SK-N-SH (cell line): ENCODE results near the gene COMMD10. TPM values are rescaled to one million over a fixed set of nuclear protein-coding genes. Genes with fewer than 3 reads are reported as not detected.

ENCODE experiments used
- CTCF ChIA-PET: fragments of 300-600, 350-600 bp; formaldehyde crosslinking; extraction: SDS; loops from one replicate; lab custom pipeline; 2021; lab: Yijun Ruan, JAX
- POLR2A ChIA-PET: fragments of 350-600 bp; sonication (Branson Sonifier 250); formaldehyde crosslinking; extraction: SDS; loops from one replicate; lab custom pipeline; 2020; ENCODE audit warnings: antibody characterized with exemption, inconsistent platforms; lab: Yijun Ruan, JAX
- DNase-seq: peaks from one replicate; pipeline ENCODE4 v3.0.0; 2012
- H2AFZ ChIP-seq: fragments of 200-600 bp; sonication (generic); 2 replicates; pipeline ENCODE4 v1.8.1; 2016; ENCODE audit warnings: antibody characterized with exemption, mild to moderate bottlenecking, low read depth
- H3F3A ChIP-seq: fragments of 200-600 bp; sonication (generic); replicated peaks from 2 replicates; pipeline ENCODE3; 2016; ENCODE audit warnings: antibody characterized with exemption, mild to moderate bottlenecking; ENCODE audit not compliant: insufficient read depth
- H3K27ac ChIP-seq, 2 experiments: fragments of 200-500 bp in 1 of 2; fragments of 200-600 bp in 1 of 2; sonication (Bioruptor generic) in 1 of 2; sonication (generic), shearing (Covaris generic) in 1 of 2; 2 replicates each; pipeline versions ENCODE4 v1.5.1 to v1.6.1; 2014 to 2016; ENCODE audit warnings: low read depth in 2 of 2, inconsistent platforms in 1 of 2, low read length in 1 of 2, mild to moderate bottlenecking in 1 of 2, mixed read lengths in 1 of 2
- H3K27me3 ChIP-seq: fragments of 200-600 bp; sonication (generic), shearing (Covaris generic); 2 replicates; pipeline ENCODE4 v1.6.1; 2016; ENCODE audit warnings: mixed run types; ENCODE audit not compliant: insufficient read depth
- H3K36me3 ChIP-seq, 2 experiments: fragments of 200-500 bp in 1 of 2; fragments of 200-600 bp in 1 of 2; sonication (Bioruptor generic) in 1 of 2; sonication (generic) in 1 of 2; replicated peaks in 1 of 2; 2 replicates each; pipeline versions ENCODE3 to v1.5.1; 2014 to 2016; ENCODE audit warnings: low read length in 1 of 2, mild to moderate bottlenecking in 1 of 2; ENCODE audit not compliant: insufficient read depth in 2 of 2, control insufficient read depth in 1 of 2
- H3K4me1 ChIP-seq, 2 experiments: fragments of 200-500 bp in 1 of 2; fragments of 200-600 bp in 1 of 2; sonication (Bioruptor generic) in 1 of 2; sonication (generic), shearing (Covaris generic) in 1 of 2; 2 replicates each; pipeline versions ENCODE4 v1.5.1 to v1.6.1; 2014 to 2016; ENCODE audit warnings: low read depth in 1 of 2, low read length in 1 of 2, mixed run types in 1 of 2; ENCODE audit not compliant: insufficient read depth in 2 of 2, control insufficient read depth in 1 of 2
- H3K4me2 ChIP-seq: fragments of 200-600 bp; sonication (generic), shearing (Covaris generic); 2 replicates; pipeline ENCODE4 v1.6.1; 2017; ENCODE audit warnings: mixed run types
- H3K4me3 ChIP-seq, 2 experiments: fragments of 200-500 bp in 1 of 2; fragments of 200-600 bp in 1 of 2; sonication (Bioruptor generic) in 1 of 2; sonication (generic), shearing (Covaris generic) in 1 of 2; 2 replicates each; pipeline versions ENCODE4 v1.5.1 to v1.8.1; 2014 to 2016; ENCODE audit warnings: low read depth in 2 of 2, inconsistent platforms in 1 of 2, low read length in 1 of 2, mild to moderate bottlenecking in 1 of 2, mixed read lengths in 1 of 2, moderate library complexity in 1 of 2
- H3K79me2 ChIP-seq: fragments of 200-600 bp; sonication (generic); 2 replicates; pipeline ENCODE4 v1.8.1; 2017; ENCODE audit warnings: mild to moderate bottlenecking; ENCODE audit not compliant: insufficient read depth
- H3K9ac ChIP-seq: fragments of 200-600 bp; sonication (generic); 2 replicates; pipeline ENCODE4 v1.6.1; 2017; ENCODE audit warnings: mixed run types
- H3K9me2 ChIP-seq: fragments of 200-600 bp; sonication (generic); 2 replicates; pipeline ENCODE4 v1.6.1; 2017; ENCODE audit warnings: mixed run types
- H3K9me3 ChIP-seq: fragments of 200-600 bp; sonication (generic); 2 replicates; pipeline ENCODE4 v1.6.1; 2017; ENCODE audit warnings: mixed run types, mild to moderate bottlenecking, moderate library complexity
- H4K20me1 ChIP-seq: fragments of 200-600 bp; sonication (generic); 2 replicates; pipeline ENCODE4 v1.6.1; 2017; ENCODE audit warnings: mild to moderate bottlenecking, mixed run types; ENCODE audit not compliant: insufficient read depth
- CTCF ChIP-seq: fragments of 200-600 bp; sonication (generic); IDR thresholded peaks from 2 replicates; pipeline ENCODE4 v1.6.1; 2017; ENCODE audit warnings: antibody characterized with exemption, mild to moderate bottlenecking, moderate library complexity
- ELF1 ChIP-seq: IDR thresholded peaks from 2 replicates; pipeline ENCODE4 v1.4.0; 2012
- EP300 ChIP-seq, 2 experiments: IDR thresholded peaks; 2 replicates each; pipeline versions ENCODE4 v1.4.0 to v1.6.1; 2012; ENCODE audit warnings: borderline replicate concordance in 1 of 2, low read depth in 1 of 2, low read length in 1 of 2
- EZH2phosphoT487 ChIP-seq: fragments of 200-600 bp; sonication (generic); IDR thresholded peaks from 2 replicates; pipeline ENCODE4 v1.6.1; 2017; ENCODE audit warnings: low read depth, mixed run types, mild to moderate bottlenecking, antibody characterized with exemption, moderate library complexity, borderline replicate concordance
- JUND ChIP-seq: IDR thresholded peaks from 2 replicates; pipeline ENCODE4 v1.4.0; 2012
- MEF2A ChIP-seq: IDR thresholded peaks from 2 replicates; pipeline ENCODE4 v1.4.0; 2012; ENCODE audit warnings: low read depth, borderline replicate concordance
- MXI1 ChIP-seq: IDR thresholded peaks from 2 replicates; pipeline ENCODE4 v1.6.1; 2012; ENCODE audit warnings: mild to moderate bottlenecking, low read depth, low read length, improper control_type of control experiment
- RAD21 ChIP-seq: IDR thresholded peaks from 2 replicates; pipeline ENCODE4 v1.6.1; 2012; ENCODE audit warnings: mild to moderate bottlenecking, low read length
- RFX5 ChIP-seq: IDR thresholded peaks from 2 replicates; pipeline ENCODE4 v1.6.1; 2012; ENCODE audit warnings: mild to moderate bottlenecking, improper control_type of control experiment, low read length
- RXRA ChIP-seq: IDR thresholded peaks from 2 replicates; pipeline ENCODE4 v1.4.0; 2012; ENCODE audit warnings: low read depth, mild to moderate bottlenecking, borderline replicate concordance
- SMC3 ChIP-seq: IDR thresholded peaks from 2 replicates; pipeline ENCODE4 v1.6.1; 2012; ENCODE audit warnings: low read depth, low read length, improper control_type of control experiment
- TEAD4 ChIP-seq: IDR thresholded peaks from 2 replicates; pipeline ENCODE4 v1.4.0; 2012; ENCODE audit warnings: mild to moderate bottlenecking, borderline replicate concordance; ENCODE audit not compliant: insufficient read depth
- USF1 ChIP-seq: IDR thresholded peaks from 2 replicates; pipeline ENCODE4 v1.4.0; 2012; ENCODE audit warnings: low read depth, borderline replicate concordance
- YY1 ChIP-seq: IDR thresholded peaks from 2 replicates; pipeline ENCODE4 v1.4.0; 2012; ENCODE audit warnings: low read depth, mild to moderate bottlenecking
- WGBS: methylation state at CpG from one replicate; pipeline ENCODE4 v1.1.6; 2017; ENCODE audit warnings: low lambda C conversion rate; 5-methylcytosine and 5-hydroxymethylcytosine counted together
- polyA plus RNA-seq, 3 experiments: library from polyadenylated mRNA; depleted of rRNA; stranded (reverse); fragments of >200 nt; gene quantifications; 2 replicates each; pipeline ENCODE4 v1.2.3, GENCODE V29; 2012

Gene COMMD10
- polyA plus RNA-seq, 1 of the 3 experiments (the other 2 are of a cell fraction): 9.4 TPM

GRCh38 chr5:116063950-116064349 is 20.9 kb upstream of the COMMD10 start:
- 70% methylated on average over 3 of the region's 3 CpGs for WGBS
- Histone ChIP-seq H3K79me2 (no peaks in the 10 kb centered on the region), H3K27ac (no peak overlapping the region), H2AFZ (no peak overlapping the region), H3K4me1 (no peaks in the 10 kb centered on the region), H3K4me2 (no peak overlapping the region), H3K9me2 (no peaks in the 10 kb centered on the region), H3K9me3 (no peaks in the 10 kb centered on the region), H3K36me3 (no peaks in the 10 kb centered on the region), H3K9ac (no peak overlapping the region), H3F3A (no peaks in the 10 kb centered on the region), H3K4me3 (no peak overlapping the region), H3K27me3 (no peaks in the 10 kb centered on the region), H4K20me1 (no peaks in the 10 kb centered on the region)
- ChIA-PET POLR2A (no interaction called here), CTCF (no interaction called here)
- DNase-seq: no peak
- TF ChIP-seq MXI1 (no peak), YY1 (no peak), USF1 (no peak), TEAD4 (no peak), EZH2phosphoT487 (no peak), JUND (no peak), SMC3 (no peak), RFX5 (no peak), RXRA (no peak), ELF1 (no peak), MEF2A (no peak)

- CTCF ChIA-PET: interaction anchor here (0.5 to 4.1 kb wide), 42 partner anchors 9 to 491 kb away, joined by 3 to 36 read pairs (median 4); partner anchors contain the start of genes AP3S1, ATG12, COMMD10 and LVRN
Observed at GRCh38 chr5:116068028-116068632, 16.7 kb upstream of the COMMD10 start.

More at GRCh38 chr5:116068028-116068632, 16.7 kb upstream of the COMMD10 start:
- Histone ChIP-seq H3K36me3 (no peaks in the 10 kb centered on the region), H3K27ac (no peak overlapping the region), H3K79me2 (no peaks in the 10 kb centered on the region), H3K4me3 (no peak overlapping the region; a peak in 1 of 4 replicates), H3K4me2 (no peak overlapping the region), H3K9me2 (no peaks in the 10 kb centered on the region), H4K20me1 (no peaks in the 10 kb centered on the region), H3F3A (no peaks in the 10 kb centered on the region), H3K4me1 (no peaks in the 10 kb centered on the region), H2AFZ (no peak overlapping the region), H3K9ac (no peak overlapping the region), H3K27me3 (no peaks in the 10 kb centered on the region), H3K9me3 (no peaks in the 10 kb centered on the region)
- POLR2A ChIA-PET: interaction anchor here (0.6 kb wide), 1 partner anchor 432 kb away, joined by 3 read pairs; no protein-coding TSS in a partner anchor
- DNase-seq: peak; percentile 32
- TF ChIP-seq RAD21: peak; percentile 84
- no peak for TF ChIP-seq EP300 (IDR thresholded peaks at IDR 0.05; ENCODE audit: borderline replicate concordance in 1 of 2, low read depth in 1 of 2, low read length in 1 of 2)
- peak; percentile 60 for TF ChIP-seq SMC3
- TF ChIP-seq CTCF: peak; percentile 92
- under 1% methylated on average over 4 of the region's 4 CpGs for WGBS
